K562 (cell line): Measurements from ENCODE around the gene SRPK1. TPM values are rescaled to one million over a fixed set of nuclear protein-coding genes. Genes with fewer than 3 reads are reported as not detected.

Source experiments
- ATAC-seq: fragments of 200-7000 bp; cut with Tn5 transposase; 3 replicates; pipeline ENCODE4 v1.9.1; 2020; ENCODE audit warnings: moderate library complexity
- BruUV-seq: library from RNA; stranded (reverse); fragments of 400-500 nt; replicated peaks from 2 replicates; lab custom pipeline; 2021; lab: Mats Ljungman, UMichigan
- CTCF ChIA-PET: fragments of 300-600 bp; formaldehyde crosslinking; extraction: SDS; loops from one replicate; lab custom pipeline; 2021; ENCODE audit warnings: low intra/inter-chr PET ratio; lab: Yijun Ruan, JAX
- POLR2A ChIA-PET: fragments of 300-600, 350-650 bp; sonication (Branson Sonifier 250); formaldehyde crosslinking; extraction: SDS; loops from one replicate; lab custom pipeline; 2021; ENCODE audit warnings: antibody characterized with exemption, inconsistent platforms; lab: Yijun Ruan, JAX
- DNase-seq, 4 experiments: peaks; one replicate each; pipeline versions ENCODE4 v3.0.0 to v3.0.0-alpha.2; 2011 to 2018; ENCODE audit warnings: low spot score in 3 of 4, mixed read lengths in 3 of 4; ENCODE audit errors: extremely low read depth in 1 of 4
- FAIRE-seq: peaks from 2 replicates; lab custom pipeline; 2011; peaks lifted over from hg19 to GRCh38; lab: Jason Lieb, UNC
- H2AFZ ChIP-seq: 2 replicates; pipeline ENCODE4 v1.6.0; 2011; ENCODE audit warnings: low read depth, low read length, control low read depth, inconsistent platforms
- H3K27ac ChIP-seq: fragments of 200-600 bp; 3 replicates; pipeline ENCODE4 v1.8.0; 2011; ENCODE audit warnings: low read depth, mild to moderate bottlenecking, control low read depth, inconsistent platforms, low read length, moderate library complexity, mixed read lengths; ENCODE audit errors: extremely low read depth
- H3K27me3 ChIP-seq, 2 experiments: fragments of 300-600 bp in 1 of 2; 2 replicates in 1 of 2; 3 replicates in 1 of 2; pipeline versions ENCODE4 v1.6.0 to v1.8.0; 2011; ENCODE audit warnings: inconsistent platforms in 2 of 2, low read length in 2 of 2, mild to moderate bottlenecking in 1 of 2, mixed read lengths in 1 of 2, moderate library complexity in 1 of 2; ENCODE audit not compliant: control insufficient read depth in 2 of 2, insufficient read depth in 2 of 2
- H3K36me3 ChIP-seq: fragments of 300-600 bp; 3 replicates; pipeline ENCODE4 v1.8.0; 2011; ENCODE audit warnings: mild to moderate bottlenecking, low read length, inconsistent platforms; ENCODE audit not compliant: control insufficient read depth, insufficient read depth
- H3K4me1 ChIP-seq, 2 experiments: fragments of 200-600 bp in 1 of 2; replicated peaks in 1 of 2; 2 replicates in 1 of 2; 3 replicates in 1 of 2; pipeline versions ENCODE4 v1.5.1 to v1.8.0; 2011; ENCODE audit warnings: inconsistent platforms in 2 of 2, low read length in 2 of 2, mild to moderate bottlenecking in 1 of 2, mixed read lengths in 1 of 2, moderate library complexity in 1 of 2; ENCODE audit not compliant: control insufficient read depth in 2 of 2, insufficient read depth in 2 of 2
- H3K4me2 ChIP-seq: 2 replicates; pipeline ENCODE4 v1.6.1; 2011; ENCODE audit warnings: low read length, control low read depth, inconsistent platforms, mixed read lengths; ENCODE audit not compliant: insufficient read depth
- H3K4me3 ChIP-seq: fragments of 200-600 bp; sonication (generic), shearing (Covaris generic); 2 replicates; pipeline ENCODE4 v1.5.1; 2016; ENCODE audit warnings: control low read depth, inconsistent platforms
- H3K79me2 ChIP-seq: fragments of 200-600 bp; 3 replicates; pipeline ENCODE4 v1.8.0; 2011; ENCODE audit warnings: low read length, inconsistent platforms; ENCODE audit not compliant: control insufficient read depth, insufficient read depth
- H3K9ac ChIP-seq, 2 experiments: 2 replicates each; pipeline versions ENCODE4 v1.6.0 to v1.6.1; 2011; ENCODE audit warnings: low read depth in 2 of 2, low read length in 2 of 2, control low read depth in 1 of 2, inconsistent platforms in 1 of 2, mild to moderate bottlenecking in 1 of 2, mixed read lengths in 1 of 2; ENCODE audit not compliant: insufficient read depth in 1 of 2
- H3K9me1 ChIP-seq: one replicate; pipeline ENCODE4 v1.6.0; 2011; ENCODE audit warnings: inconsistent platforms, mild to moderate bottlenecking, low read length, moderate library complexity; ENCODE audit not compliant: control insufficient read depth, insufficient read depth
- H3K9me3 ChIP-seq: replicated peaks from 2 replicates; pipeline ENCODE4 v1.5.1; 2011; ENCODE audit warnings: low read depth, low read length, inconsistent platforms; ENCODE audit not compliant: control insufficient read depth, insufficient read depth
- H4K20me1 ChIP-seq: replicated peaks from 2 replicates; pipeline ENCODE4 v1.6.1; 2011; ENCODE audit warnings: low read length, inconsistent platforms, mixed read lengths; ENCODE audit not compliant: control insufficient read depth, insufficient read depth
- ASH1L ChIP-seq: fragments of 450-650 bp; IDR thresholded peaks from 2 replicates; pipeline ENCODE4 v1.6.1; 2018; ENCODE audit warnings: borderline replicate concordance, mild to moderate bottlenecking, low read depth; ENCODE audit not compliant: partially characterized antibody
- BRD9 ChIP-seq: fragments of 450-650 bp; IDR thresholded peaks from 2 replicates; pipeline ENCODE4 v1.6.1; 2018; ENCODE audit warnings: low read depth; ENCODE audit not compliant: partially characterized antibody
- CTBP1 ChIP-seq: fragments of 450-650 bp; IDR thresholded peaks from 2 replicates; pipeline ENCODE4 v1.6.1; 2016; ENCODE audit warnings: borderline replicate concordance
- E2F1 ChIP-seq: sonication (generic); formaldehyde crosslinking; IDR thresholded peaks from 2 replicates; pipeline ENCODE4 v1.8.1; 2023; ENCODE audit warnings: mild to moderate bottlenecking, missing genetic modification reagents, moderate library complexity
- FUS ChIP-seq: fragments of 200-400 bp; formaldehyde crosslinking; optimal IDR thresholded peaks from 2 replicates; pipeline ENCODE3; 2017; ENCODE audit warnings: low read depth, low read length
- HDGF ChIP-seq: fragments of 450-650 bp; IDR thresholded peaks from 2 replicates; pipeline ENCODE4 v1.6.1; 2016
- NKRF ChIP-seq: fragments of 450-650 bp; IDR thresholded peaks from 2 replicates; pipeline ENCODE4 v1.6.1; 2016; ENCODE audit warnings: borderline replicate concordance
- SLC30A9 ChIP-seq: fragments of 250-450 bp; sonication (Bioruptor Pico); IDR thresholded peaks from 2 replicates; pipeline ENCODE4 v1.8.0; 2022; ENCODE audit warnings: mild to moderate bottlenecking, moderate library complexity
- SMAD1 ChIP-seq: fragments of 150-350 bp; IDR thresholded peaks from 2 replicates; pipeline ENCODE4 v1.6.1; 2014; ENCODE audit warnings: low read length, low read depth; ENCODE audit not compliant: partially characterized antibody
- ZBTB17 ChIP-seq: fragments of 450-650 bp; formaldehyde crosslinking; IDR thresholded peaks from 2 replicates; pipeline ENCODE4 v1.4.0; 2020; ENCODE audit warnings: mild to moderate bottlenecking
- ZBTB9 ChIP-seq: fragments of 450-650 bp; formaldehyde crosslinking; IDR thresholded peaks from 2 replicates; pipeline ENCODE4 v1.4.0; 2020; ENCODE audit warnings: mild to moderate bottlenecking, moderate library complexity
- ZFP30 ChIP-seq: fragments of 250-450 bp; sonication (Bioruptor Pico); IDR thresholded peaks from 2 replicates; pipeline ENCODE4 v1.8.0; 2022; ENCODE audit warnings: moderate library complexity, mild to moderate bottlenecking, inconsistent platforms, borderline replicate concordance
- ZKSCAN1 ChIP-seq: fragments of 150-350 bp; IDR thresholded peaks from 2 replicates; pipeline ENCODE4 v1.6.1; 2016; ENCODE audit warnings: low read depth, low read length
- ZNF184 ChIP-seq: sonication (generic); formaldehyde crosslinking; IDR thresholded peaks from 2 replicates; pipeline ENCODE4 v1.5.0; 2020; ENCODE audit warnings: missing genetic modification reagents
- ZNF212 ChIP-seq: fragments of 450-650 bp; formaldehyde crosslinking; IDR thresholded peaks from 2 replicates; pipeline ENCODE4 v1.4.0; 2020; ENCODE audit warnings: mild to moderate bottlenecking
- WGBS: fragments of 100-300 bp; shearing (Covaris generic); methylation state at CpG from one replicate; pipeline ENCODE4 v1.1.6; 2016; ENCODE audit warnings: low coverage, mixed read lengths; ENCODE audit not compliant: insufficient coverage; ENCODE audit errors: missing lambda C conversion rate; 5-methylcytosine and 5-hydroxymethylcytosine counted together
- in situ Hi-C: fragments of 300-500 bp; cut with MboI; formaldehyde crosslinking; loops from 4 replicates; pipeline ENCODE4 v1.15.0; 2018; ENCODE audit warnings: inconsistent platforms, mixed read lengths
- intact Hi-C: fragments of 100-400 bp; cut with micrococcal nuclease; formaldehyde crosslinking; loops from 2 replicates; pipeline ENCODE4 v1.14.2; 2022
- polyA plus RNA-seq, 8 experiments: library from polyadenylated mRNA; depleted of rRNA in 4 of 8; stranded (reverse) in 5 of 8; unstranded in 3 of 8; fragments of >200 nt; fragmentation: Nextera tagmentation in 2 of 8; fragmentation: Illumina TruSeq in 1 of 8; extraction: Ambion mirVana in 2 of 8; extraction: Trizol in 1 of 8; gene quantifications; 2 replicates each; pipeline versions ENCODE4 v1.2.1 to v1.2.3, GENCODE V29; 2011 to 2014; ENCODE audit warnings: inconsistent platforms in 1 of 8, missing spikeins in 1 of 8
- total RNA-seq, 7 experiments: library from RNA; depleted of rRNA in 6 of 7; stranded (reverse); fragments of >200 nt in 6 of 7; fragmentation: Illumina TruSeq in 2 of 7; extraction: Trizol in 2 of 7; gene quantifications; 2 replicates each; pipeline versions ENCODE4 v1.2.1 to v1.2.3, GENCODE V29; 2011 to 2021; ENCODE audit warnings: low replicate concordance in 1 of 7

The SRPK1 gene
- total and polyA plus RNA-seq, 9 of the 15 experiments (the other 6 are each of a cell fraction or from before 2014, with no cell fraction given), result 99.6 to 185 (median 159) TPM

- no peak for FAIRE-seq
- 0 out of 2 replicates have a peak, but pooled peaks have one; percentile 23 for TF ChIP-seq ZBTB17 (CRISPR knock-in tag)
- TF ChIP-seq NKRF, result peak; percentile 73; the same call in 1 of the 2 replicates
- no peak for TF ChIP-seq ZNF212 (CRISPR knock-in tag)
- TF ChIP-seq HDGF, result peak; percentile 21
- TF ChIP-seq E2F1 (CRISPR knock-in tag), result no peak
- no peak for TF ChIP-seq SLC30A9
- TF ChIP-seq ZFP30 (CRISPR knock-in tag), result no peak
- TF ChIP-seq BRD9, result peak; percentile 33
- no peak for TF ChIP-seq SMAD1
- no peak for TF ChIP-seq ZBTB9
- no peak for TF ChIP-seq CTBP1
- TF ChIP-seq ZNF184 (CRISPR knock-in tag), result no peak
- TF ChIP-seq FUS, result no peak
- TF ChIP-seq ASH1L, result no peak
- 0 out of 2 replicates have a peak, but pooled peaks have one; percentile 44 for TF ChIP-seq ZKSCAN1
Observed at GRCh38 chr6:35919827-35920751, 809 bp downstream of the SRPK1 start.

More at GRCh38 chr6:35919827-35920751, 809 bp downstream of the SRPK1 start:
- Histone ChIP-seq H3K9me1 (no peaks in the 10 kb centered on the region), H3K4me3 (peak overlapping the region; percentile 69), H2AFZ (peak overlapping the region; percentile 69), H3K4me1 (peaks cover 10 to 13% of the 10 kb centered on the region in 2 experiments; a peak in 4 of 5 replicates), H3K4me2 (peak overlapping the region; percentile 98), H3K79me2 (peaks cover 76% of the 10 kb centered on the region), H3K27ac (peak overlapping the region; percentile 81), H3K9me3 (no peaks in the 10 kb centered on the region), H3K9ac (peak overlapping the region; percentile 80 to 99), H4K20me1 (peaks cover 16% of the 10 kb centered on the region), H3K36me3 (peaks cover 43% of the 10 kb centered on the region), H3K27me3 (no peaks in the 10 kb centered on the region)
- DNase-seq (peak; percentile 37 to 65 (median 42)), ATAC-seq (peak; percentile 46)
- under 1% methylated on average over 47 of the region's 50 CpGs for WGBS
- ChIA-PET CTCF (no interaction called here), POLR2A (interaction anchor here (1.1 to 1.9 kb wide), 5 partner anchors 9 to 66 kb away, joined by 3 to 12 read pairs (median 4); no protein-coding TSS in a partner anchor)
- in situ Hi-C loops (no loop called here), intact Hi-C loops (no loop called here)
- no TSS peak for BruUV-seq
